HG03439 (cell line): ENCODE measurements around the gene RIPPLY3.
"Not testable (repeated sequence)": the region's sequence is repeated elsewhere in the genome, so short reads cannot be mapped to it uniquely, and the experiment has no call there.

ENCODE experiments used
- ATAC-seq: cut with Tn5 transposase; IDR thresholded peaks from one replicate; pipeline ENCODE4 v1.9.1; 2021; ENCODE audit warnings: mild to moderate bottlenecking, moderate library complexity; ENCODE audit not compliant: unreplicated experiment

Gene RIPPLY3

DNA sequence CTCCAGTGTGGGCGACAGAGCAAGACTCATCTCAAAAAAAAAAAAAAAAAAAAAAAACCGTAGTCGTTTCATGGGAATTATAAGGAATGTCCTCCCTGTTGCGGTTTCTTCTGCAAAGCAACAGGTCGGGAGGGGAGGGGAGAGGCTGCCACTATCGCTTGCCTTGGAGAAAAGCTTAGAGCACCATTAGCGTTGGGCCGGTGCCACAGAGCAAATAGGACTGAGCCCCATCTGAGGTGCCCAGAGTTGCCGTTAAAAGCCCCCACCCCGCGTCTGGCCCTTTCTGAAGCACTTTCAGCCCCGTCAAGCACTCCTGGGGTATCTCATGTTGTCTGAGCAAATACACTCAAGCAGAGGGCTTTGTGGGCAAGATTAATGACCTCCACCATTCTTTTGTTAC lies 2.2 kb downstream of the RIPPLY3 start:
- no peak for ATAC-seq

- ATAC-seq: peak; percentile 84
Observed at GRCh38 chr21:37009740-37010341, 3.3 kb downstream of the RIPPLY3 start.

DNA sequence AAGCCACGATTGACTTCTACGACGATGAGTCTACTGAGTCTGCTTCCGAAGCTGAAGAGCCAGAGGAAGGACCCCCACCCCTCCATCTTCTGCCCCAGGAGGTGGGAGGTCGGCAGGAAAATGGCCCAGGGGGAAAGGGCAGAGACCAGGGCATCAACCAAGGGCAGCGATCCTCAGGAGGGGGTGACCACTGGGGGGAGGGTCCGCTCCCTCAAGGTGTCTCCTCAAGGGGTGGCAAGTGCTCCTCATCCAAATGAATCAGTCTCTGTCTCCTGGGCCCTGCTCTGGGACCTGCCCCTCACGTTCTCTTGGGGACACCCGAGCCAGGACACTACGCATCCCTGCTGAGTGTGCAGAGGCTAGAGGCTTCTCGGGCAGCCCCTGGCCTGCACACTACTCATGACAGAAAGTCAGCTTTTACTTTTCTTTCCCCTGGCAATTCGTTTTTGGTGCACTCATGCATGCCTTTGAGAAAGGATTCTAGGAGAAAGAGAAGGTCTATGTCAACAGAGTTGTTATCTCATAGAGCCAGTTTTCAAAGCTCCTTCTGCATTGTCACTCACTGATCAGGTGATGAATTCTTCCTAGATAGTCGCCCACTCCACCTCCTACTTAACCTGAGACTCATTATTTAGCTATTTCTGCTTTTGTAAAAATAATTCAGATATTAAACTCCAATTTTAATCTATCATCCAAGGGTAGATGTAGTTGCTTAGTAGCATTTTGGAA lies 11.6 kb downstream of the RIPPLY3 start:
- no peak for ATAC-seq

- no peak for ATAC-seq
Observed at GRCh38 chr21:37026499-37026898, 20.0 kb downstream of the RIPPLY3 start.

DNA sequence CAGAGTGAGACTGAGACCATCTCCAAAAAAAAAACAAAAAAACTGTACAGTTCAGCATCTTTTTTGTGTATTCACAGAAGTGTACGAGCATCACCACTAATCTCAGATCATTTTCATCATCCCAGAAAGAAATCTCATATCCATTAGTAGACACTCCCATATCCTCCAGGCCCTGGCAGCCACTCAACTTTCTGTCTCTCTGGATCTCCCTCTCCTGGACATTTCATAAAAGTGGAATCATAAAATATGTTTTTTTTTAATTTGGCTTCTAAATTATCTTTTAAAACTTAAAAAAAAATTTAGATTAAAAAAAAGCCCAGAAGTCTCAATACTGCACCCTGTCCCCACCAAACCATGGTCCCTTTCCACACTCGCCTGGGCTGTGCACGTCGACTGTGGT lies 22.1 kb downstream of the RIPPLY3 start:
- no peak for ATAC-seq

DNA sequence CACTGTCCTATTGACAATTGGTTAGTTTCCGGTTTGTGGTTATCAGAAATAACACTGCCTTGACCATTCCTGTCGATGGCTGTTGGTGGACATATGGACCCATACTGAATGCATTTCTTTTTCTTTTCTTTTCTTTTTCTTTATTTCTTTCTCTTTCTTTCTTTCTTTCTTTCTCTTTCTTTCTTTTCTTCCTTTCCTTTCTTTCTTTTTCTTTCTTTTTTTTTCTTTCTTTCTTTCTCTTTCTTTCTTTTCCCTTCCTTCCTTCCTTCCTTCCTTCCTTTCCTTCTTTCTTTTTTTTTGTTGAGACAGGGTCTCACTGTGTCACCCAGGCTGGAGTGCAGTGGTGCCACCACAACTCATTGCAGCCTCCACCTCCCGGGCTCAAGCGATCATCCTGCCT lies 24.4 kb downstream of the RIPPLY3 start:
- no peak for ATAC-seq

GRCh38 chr21:37032293-37032692 lies 25.8 kb downstream of the RIPPLY3 start:
- ATAC-seq: no peak

GRCh38 chr21:37032877-37033471 lies 26.5 kb downstream of the RIPPLY3 start:
- no peak for ATAC-seq

DNA sequence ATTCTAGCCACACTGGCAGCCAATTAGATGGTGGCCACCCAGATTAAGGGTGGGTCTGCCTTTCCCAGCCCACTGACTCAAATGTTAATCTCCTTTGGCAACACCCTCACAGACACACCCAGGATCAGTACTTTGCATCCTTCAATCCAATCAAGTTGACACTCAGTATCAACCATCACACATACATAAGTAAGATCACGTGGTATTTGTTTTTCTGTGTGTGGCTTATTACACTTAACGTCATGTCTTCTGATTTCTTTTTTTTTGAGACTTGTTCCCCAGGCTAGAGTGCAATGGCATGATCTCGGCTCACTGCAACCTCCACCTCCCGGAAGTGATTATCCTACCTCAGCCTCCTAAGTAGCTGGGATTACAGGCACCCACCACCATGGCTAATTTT lies 27.9 kb downstream of the RIPPLY3 start:
- not testable (repeated sequence) for ATAC-seq

DNA sequence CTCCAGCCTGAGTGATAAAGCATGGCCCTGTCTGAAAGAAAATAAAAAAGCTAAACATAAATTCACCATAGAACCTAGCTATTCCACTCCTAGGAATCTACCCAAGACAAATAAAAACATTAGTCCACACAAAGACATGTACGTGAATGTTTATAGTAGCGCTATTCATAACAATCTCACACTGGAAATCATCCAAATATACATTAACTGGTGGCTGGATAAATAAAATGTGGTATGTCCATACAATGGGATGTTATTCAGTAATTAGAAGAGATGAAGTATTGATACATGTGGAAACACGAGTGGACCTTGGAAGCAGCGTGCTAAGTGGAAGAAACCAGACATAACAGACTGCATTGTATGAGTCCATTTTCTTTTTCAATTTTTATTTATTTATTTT lies 29.7 kb downstream of the RIPPLY3 start:
- ATAC-seq: no peak

- no peak for ATAC-seq
Observed at GRCh38 chr21:37039411-37040075, 33.0 kb downstream of the RIPPLY3 start.

- no peak for ATAC-seq
Observed at GRCh38 chr21:37040212-37040611, 33.7 kb downstream of the RIPPLY3 start.

- ATAC-seq: no peak
Observed at GRCh38 chr21:37041706-37042271, 35.3 kb downstream of the RIPPLY3 start.

- no peak for ATAC-seq
Observed at GRCh38 chr21:37043818-37044217, 37.3 kb downstream of the RIPPLY3 start.

DNA sequence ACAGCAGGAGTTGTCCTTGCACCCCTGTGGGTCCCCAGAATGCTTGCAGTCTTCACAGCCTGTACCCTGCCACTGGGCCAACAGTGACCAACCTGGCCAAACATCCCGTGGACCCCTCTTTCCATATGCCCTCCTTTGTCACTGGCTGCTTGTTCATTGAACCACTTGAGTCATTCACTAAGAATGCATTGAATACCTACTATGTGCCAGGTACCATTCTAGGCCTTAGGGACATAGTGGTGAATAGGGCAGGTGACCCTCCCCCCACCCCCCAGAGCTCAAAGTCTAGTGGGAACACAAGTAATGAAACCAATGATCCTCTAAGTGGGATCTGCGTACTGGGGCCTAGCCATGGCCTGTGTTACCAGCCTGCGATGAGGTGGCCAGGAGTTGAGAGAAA lies 38.1 kb downstream of the RIPPLY3 start:
- ATAC-seq: no peak

GRCh38 chr21:37045149-37045548 lies 38.6 kb downstream of the RIPPLY3 start:
- no peak for ATAC-seq

- ATAC-seq: no peak
Observed at GRCh38 chr21:37045556-37045955, 39.1 kb downstream of the RIPPLY3 start.

- ATAC-seq: no peak
Observed at GRCh38 chr21:37047079-37047478, 40.6 kb downstream of the RIPPLY3 start.

- ATAC-seq: not testable (repeated sequence)
Observed at GRCh38 chr21:37049741-37050140, 43.2 kb downstream of the RIPPLY3 start.

DNA sequence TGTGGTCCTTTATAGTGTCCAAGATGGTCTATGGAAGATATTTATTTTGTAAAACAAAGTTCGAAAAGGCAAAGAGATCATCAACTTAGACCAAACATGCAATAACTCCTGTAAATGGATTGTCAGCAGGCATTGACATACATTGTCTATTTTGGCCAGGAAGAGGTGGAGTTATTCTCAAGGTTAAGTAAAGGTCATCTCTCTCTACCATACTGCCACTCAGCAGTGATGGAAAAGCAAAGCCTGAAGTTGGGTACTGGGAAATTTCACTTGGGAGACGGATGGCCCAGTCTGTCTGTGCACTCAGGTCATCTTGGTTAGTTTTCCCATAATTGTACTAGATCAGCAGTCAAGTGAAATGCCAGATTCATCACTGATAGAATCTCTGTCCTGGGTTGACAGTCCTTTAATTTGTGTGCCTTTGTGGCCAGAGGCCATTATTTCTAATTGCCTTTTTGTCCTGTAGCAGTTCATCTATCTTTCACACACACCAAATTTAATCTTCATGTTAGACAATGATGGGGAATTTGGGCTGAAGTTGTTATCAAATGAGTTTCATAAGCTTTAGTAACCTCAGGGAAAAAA lies 48.9 kb downstream of the RIPPLY3 start:
- no peak for ATAC-seq

DNA sequence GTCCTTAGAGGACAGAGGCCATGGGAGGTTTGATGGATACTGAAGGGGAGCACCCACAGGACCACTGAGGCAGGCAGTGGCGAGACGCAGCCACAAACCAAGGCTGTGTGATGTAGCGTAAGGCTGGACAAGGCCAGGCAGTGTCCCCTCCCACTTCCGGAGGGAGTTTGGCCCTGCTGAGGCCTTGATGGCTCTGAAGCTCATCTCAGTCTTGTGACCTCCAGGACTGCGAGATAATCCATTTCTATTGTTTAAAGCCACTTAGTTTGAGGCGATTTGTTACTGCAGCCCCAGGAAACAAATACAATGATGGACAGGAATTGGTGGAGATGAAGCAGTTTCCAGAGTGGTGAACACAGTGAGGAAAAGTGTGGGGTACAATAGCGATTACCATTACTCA lies 51.1 kb downstream of the RIPPLY3 start:
- ATAC-seq: no peak
